Kidney glomerular epithelial cell (primary cell): Measurements from ENCODE around the gene KY.
A peak's percentile ranks its signal among the peaks of the same experiment; 100 is the strongest.

Experiments used
- DNase-seq: peaks from one replicate; lab custom pipeline; 2025; lab: John Stamatoyannopoulos, UW

Gene KY

GRCh38 chr3:134644731-134645514 is 5.9 kb downstream of the KY start:
- no peak for DNase-seq

GRCh38 chr3:134643150-134643675 is 7.6 kb downstream of the KY start:
- no peak for DNase-seq

GRCh38 chr3:134642445-134643149 is 8.2 kb downstream of the KY start:
- no peak for DNase-seq

GRCh38 chr3:134641671-134642300 is 9.0 kb downstream of the KY start:
- DNase-seq: no peak

GRCh38 chr3:134640872-134641470 is 9.9 kb downstream of the KY start:
- peak; percentile 19 for DNase-seq

- no peak for DNase-seq
Observed at GRCh38 chr3:134640378-134640777, 10.4 kb downstream of the KY start.

- no peak for DNase-seq
Observed at GRCh38 chr3:134638385-134639030, 12.3 kb downstream of the KY start.

- no peak for DNase-seq
Observed at GRCh38 chr3:134636406-134636805, 14.4 kb downstream of the KY start.

- DNase-seq: no peak
Observed at GRCh38 chr3:134630506-134630905, 20.3 kb downstream of the KY start.

- DNase-seq: no peak
Observed at GRCh38 chr3:134628884-134629283, 21.9 kb downstream of the KY start.

GRCh38 chr3:134627831-134628230 is 23.0 kb downstream of the KY start:
- DNase-seq: peak; percentile 12

GRCh38 chr3:134625885-134626741 is 24.7 kb downstream of the KY start:
- DNase-seq: no peak

- no peak for DNase-seq
Observed at GRCh38 chr3:134625462-134625861, 25.4 kb downstream of the KY start.

- no peak for DNase-seq
Observed at GRCh38 chr3:134624537-134625287, 26.1 kb downstream of the KY start.

- DNase-seq: no peak
Observed at GRCh38 chr3:134623615-134624245, 27.1 kb downstream of the KY start.

- DNase-seq: no peak
Observed at GRCh38 chr3:134622806-134623365, 27.9 kb downstream of the KY start.

- DNase-seq: no peak
Observed at GRCh38 chr3:134621854-134622253, 29.0 kb downstream of the KY start.

GRCh38 chr3:134620476-134621115 is 30.2 kb downstream of the KY start:
- no peak for DNase-seq
